Natural killer cell (primary cell): ENCODE data around the gene RHOBTB3. TPM values are rescaled to one million over a fixed set of nuclear protein-coding genes. Genes with fewer than 3 reads are reported as not detected.
"Not testable (repeated sequence)": the region's sequence is repeated elsewhere in the genome, so short reads cannot be mapped to it uniquely, and the experiment has no call there.

Source experiments
- ATAC-seq, 3 donors: fragments of 150-1000 bp in 2 of 3; fragments of 200-7000 bp in 1 of 3; cut with Tn5 transposase; 1 replicate in 1 of 3; 2 replicates in 2 of 3; pipeline ENCODE4 v1.10.0; 2021; ENCODE audit warnings: mild to moderate bottlenecking in 2 of 3, moderate library complexity in 2 of 3
- DNase-seq, 2 donors: peaks; one replicate each; pipeline versions ENCODE4 v3.0.0 to v3.0.0-alpha.2; 2013 to 2021; ENCODE audit warnings: mixed read lengths in 1 of 2
- H3K27ac ChIP-seq: one replicate; pipeline ENCODE4 v1.5.1; 2013; ENCODE audit warnings: mild to moderate bottlenecking, low read length
- H3K27me3 ChIP-seq: one replicate; pipeline ENCODE4 v1.6.1; 2013; ENCODE audit warnings: low read length; ENCODE audit not compliant: control insufficient read depth, insufficient read depth
- H3K36me3 ChIP-seq: one replicate; pipeline ENCODE4 v1.6.1; 2013; ENCODE audit warnings: low read length; ENCODE audit not compliant: control insufficient read depth, insufficient read depth
- H3K4me1 ChIP-seq: one replicate; pipeline ENCODE4 v1.6.1; 2013; ENCODE audit warnings: low read length; ENCODE audit not compliant: control insufficient read depth, insufficient read depth
- H3K4me3 ChIP-seq: one replicate; pipeline ENCODE4 v1.5.1; 2013; ENCODE audit warnings: low read length
- H3K9me3 ChIP-seq: one replicate; pipeline ENCODE4 v1.6.1; 2013; ENCODE audit warnings: low read length; ENCODE audit not compliant: control insufficient read depth, insufficient read depth
- H3K27ac Mint-ChIP-seq, 2 donors: one replicate each; pipeline ENCODE4 v1.8.0; 2022; ENCODE audit warnings: mild to moderate bottlenecking in 2 of 2, mixed read lengths in 2 of 2, moderate library complexity in 1 of 2
- H3K27me3 Mint-ChIP-seq, 2 donors: one replicate each; pipeline ENCODE4 v1.8.0; 2022; ENCODE audit warnings: low read depth in 2 of 2, mixed read lengths in 2 of 2
- H3K36me3 Mint-ChIP-seq: one replicate; pipeline ENCODE4 v1.8.0; 2022; ENCODE audit warnings: mixed read lengths
- H3K4me1 Mint-ChIP-seq, 2 donors: one replicate each; pipeline ENCODE4 v1.8.0; 2022; ENCODE audit warnings: mixed read lengths in 2 of 2
- H3K4me3 Mint-ChIP-seq: one replicate; pipeline ENCODE4 v1.8.0; 2022; ENCODE audit warnings: mild to moderate bottlenecking, moderate library complexity, mixed read lengths
- H3K9me3 Mint-ChIP-seq, 2 donors: one replicate each; pipeline ENCODE4 v1.8.0; 2022; ENCODE audit warnings: mixed read lengths in 2 of 2
- WGBS: methylation state at CpG from one replicate; pipeline ENCODE4 v1.1.7; 2013; ENCODE audit warnings: missing lambda C conversion rate; ENCODE audit not compliant: insufficient coverage; 5-methylcytosine and 5-hydroxymethylcytosine counted together
- intact Hi-C: fragments of 100-400 bp; cut with micrococcal nuclease; formaldehyde crosslinking; loops from one replicate; pipeline ENCODE4 v1.14.2; 2022
- total RNA-seq, 4 donors: library from RNA; stranded (reverse); fragments of 120-200 nt in 1 of 4; gene quantifications; one replicate each; pipeline versions ENCODE4 v1.2.3 to v1.2.4, GENCODE V29; 2013 to 2022
- TF ChIP-seq, protein P1 (sequence below): fragments of 200-600 bp; IDR thresholded peaks from one replicate; pipeline ENCODE4 v1.8.0; 2022; ENCODE audit warnings: antibody characterized with exemption

RHOBTB3 gene
- total RNA-seq, 3 donors from 2014 or later (not counting 1 experiment from before 2014, with no cell fraction given): 46.5 to 55.1 (median 46.5) TPM

GRCh38 chr5:95812074-95812471, 80.9 kb downstream of the RHOBTB3 start:
- Mint-ChIP-seq H3K27ac (peak overlapping the region; percentile 81 to 94), H3K9me3 (no peaks in the 10 kb centered on the region), H3K4me1 (peaks cover 85 to 87% of the 10 kb centered on the region in 2 donors), H3K36me3 (peaks cover 26% of the 10 kb centered on the region), H3K4me3 (no peak overlapping the region), H3K27me3 (no peaks in the 10 kb centered on the region)
- TF ChIP-seq, protein P1, sequence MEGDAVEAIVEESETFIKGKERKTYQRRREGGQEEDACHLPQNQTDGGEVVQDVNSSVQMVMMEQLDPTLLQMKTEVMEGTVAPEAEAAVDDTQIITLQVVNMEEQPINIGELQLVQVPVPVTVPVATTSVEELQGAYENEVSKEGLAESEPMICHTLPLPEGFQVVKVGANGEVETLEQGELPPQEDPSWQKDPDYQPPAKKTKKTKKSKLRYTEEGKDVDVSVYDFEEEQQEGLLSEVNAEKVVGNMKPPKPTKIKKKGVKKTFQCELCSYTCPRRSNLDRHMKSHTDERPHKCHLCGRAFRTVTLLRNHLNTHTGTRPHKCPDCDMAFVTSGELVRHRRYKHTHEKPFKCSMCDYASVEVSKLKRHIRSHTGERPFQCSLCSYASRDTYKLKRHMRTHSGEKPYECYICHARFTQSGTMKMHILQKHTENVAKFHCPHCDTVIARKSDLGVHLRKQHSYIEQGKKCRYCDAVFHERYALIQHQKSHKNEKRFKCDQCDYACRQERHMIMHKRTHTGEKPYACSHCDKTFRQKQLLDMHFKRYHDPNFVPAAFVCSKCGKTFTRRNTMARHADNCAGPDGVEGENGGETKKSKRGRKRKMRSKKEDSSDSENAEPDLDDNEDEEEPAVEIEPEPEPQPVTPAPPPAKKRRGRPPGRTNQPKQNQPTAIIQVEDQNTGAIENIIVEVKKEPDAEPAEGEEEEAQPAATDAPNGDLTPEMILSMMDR: no peak
- DNase-seq: peak in 1 of 2 donors; percentile 61
- no peak for ATAC-seq
- no peak overlapping the region for H3K27ac ChIP-seq
- no peaks in the 10 kb centered on the region for H3K9me3 ChIP-seq
- intact Hi-C loops: no loop called here
- WGBS: 57% methylated on average over 6 of the region's 6 CpGs
- H3K36me3 ChIP-seq: peaks cover 47% of the 10 kb centered on the region
- H3K4me1 ChIP-seq: peaks cover 61% of the 10 kb centered on the region
- no peaks in the 10 kb centered on the region for H3K27me3 ChIP-seq
- H3K4me3 ChIP-seq: no peak overlapping the region

DNA sequence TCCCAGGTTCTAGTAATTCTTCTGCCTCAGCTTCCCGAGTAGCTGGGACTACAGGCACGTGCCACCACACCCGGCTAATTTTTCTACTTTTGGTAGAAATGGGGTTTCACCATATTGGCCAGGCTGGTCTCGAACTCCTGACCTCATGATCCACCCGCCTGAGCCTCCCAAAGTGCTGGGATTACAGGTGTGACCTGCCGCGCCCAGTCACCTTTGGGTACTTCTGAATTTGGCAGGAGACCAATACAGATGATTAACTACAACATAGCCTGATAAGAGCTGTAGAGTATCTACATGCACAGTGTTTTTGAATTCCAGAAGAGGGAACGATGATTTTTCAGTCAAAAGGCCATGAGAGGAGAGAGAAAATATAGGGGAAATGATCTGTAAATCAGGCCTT, 81.9 kb downstream of the RHOBTB3 start:
- H3K36me3 Mint-ChIP-seq: peaks cover 26% of the 10 kb centered on the region
- peak overlapping the region; percentile 81 to 94 for H3K27ac Mint-ChIP-seq
- H3K4me3 ChIP-seq, H3K27ac ChIP-seq, H3K4me3 Mint-ChIP-seq, H3K27me3 ChIP-seq, H3K27me3 Mint-ChIP-seq, ATAC-seq, DNase-seq, intact Hi-C loops, H3K9me3 ChIP-seq, H3K9me3 Mint-ChIP-seq: not testable (repeated sequence)
- H3K36me3 ChIP-seq: peaks cover 50% of the 10 kb centered on the region
- WGBS: 90% methylated on average over 8 of the region's 8 CpGs
- H3K4me1 Mint-ChIP-seq: peaks cover 92 to 94% of the 10 kb centered on the region in 2 donors
- peaks cover 63% of the 10 kb centered on the region for H3K4me1 ChIP-seq

- H3K27me3 Mint-ChIP-seq: no peaks in the 10 kb centered on the region
- intact Hi-C loops: no loop called here
- peak overlapping the region; percentile 86 for H3K27ac ChIP-seq
- no peaks in the 10 kb centered on the region for H3K27me3 ChIP-seq
- no peak overlapping the region for H3K4me3 Mint-ChIP-seq
- peaks cover 26% of the 10 kb centered on the region for H3K36me3 Mint-ChIP-seq
- no peak overlapping the region for H3K4me3 ChIP-seq
- DNase-seq (no peak), ATAC-seq (no peak)
- H3K9me3 Mint-ChIP-seq: no peaks in the 10 kb centered on the region
- peaks cover 87 to 88% of the 10 kb centered on the region in 2 donors for H3K4me1 Mint-ChIP-seq
- 51% methylated on average over 4 of the region's 4 CpGs for WGBS
- H3K27ac Mint-ChIP-seq: peak overlapping the region; percentile 81 to 92
- H3K36me3 ChIP-seq: peaks cover 50% of the 10 kb centered on the region
- TF ChIP-seq, protein P1: no peak
- no peaks in the 10 kb centered on the region for H3K9me3 ChIP-seq
- peaks cover 61% of the 10 kb centered on the region for H3K4me1 ChIP-seq
These were observed 84.1 kb downstream of the RHOBTB3 start for GRCh38 chr5:95815155-95815729.

GRCh38 chr5:95816341-95816740, 85.2 kb downstream of the RHOBTB3 start:
- no peaks in the 10 kb centered on the region for H3K9me3 Mint-ChIP-seq
- H3K4me1 Mint-ChIP-seq: peaks cover 83 to 85% of the 10 kb centered on the region in 2 donors
- Histone ChIP-seq H3K9me3 (no peaks in the 10 kb centered on the region), H3K4me1 (peaks cover 66% of the 10 kb centered on the region), H3K36me3 (peaks cover 50% of the 10 kb centered on the region), H3K27me3 (no peaks in the 10 kb centered on the region), H3K4me3 (no peak overlapping the region), H3K27ac (peak overlapping the region; percentile 86)
- peak overlapping the region; percentile 81 to 92 for H3K27ac Mint-ChIP-seq
- TF ChIP-seq, protein P1: no peak
- no peak for ATAC-seq
- intact Hi-C loops: no loop called here
- H3K36me3 Mint-ChIP-seq: peaks cover 26% of the 10 kb centered on the region
- DNase-seq: no peak
- H3K4me3 Mint-ChIP-seq: peak overlapping the region; percentile 84
- H3K27me3 Mint-ChIP-seq: no peaks in the 10 kb centered on the region
- 86% methylated on average over 7 of the region's 8 CpGs for WGBS
